Stimulated activated CD8-positive, alpha-beta memory T cell treated with anti-CD3 and anti-CD28 coated beads, Interleukin-12 subunit alpha, Interleukin-12 subunit beta, amount 100 ng/mL, for 4 hours (primary cell): Measurements from ENCODE around the gene RFX3.

Source experiments
- DNase-seq: peaks from one replicate; pipeline ENCODE4 v3.0.0-alpha.2; 2020; ENCODE audit warnings: low read depth

Gene RFX3

GRCh38 chr9:3475300-3476020, 50.3 kb downstream of the RFX3 start:
- DNase-seq = no peak

DNA sequence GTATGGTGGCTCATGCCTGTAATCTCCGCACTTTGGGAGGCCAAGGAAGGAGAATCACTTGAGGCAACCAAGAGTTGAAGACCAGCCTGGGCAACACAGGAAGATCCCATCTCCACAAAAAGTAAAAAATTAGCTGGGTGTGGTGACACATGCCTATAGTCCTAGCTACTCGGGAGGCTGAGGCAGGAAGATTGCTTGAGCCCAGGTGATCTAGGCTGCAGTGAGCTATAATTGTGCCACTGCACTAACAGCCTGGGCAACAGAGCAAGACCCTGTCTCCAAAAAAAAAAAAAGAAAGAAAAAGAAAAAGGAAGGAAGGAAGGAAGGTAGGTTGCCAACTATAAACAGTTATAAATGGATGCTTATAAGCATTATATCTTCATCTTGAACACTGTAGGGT, 51.0 kb downstream of the RFX3 start:
- DNase-seq = no peak

GRCh38 chr9:3473405-3473804, 52.4 kb downstream of the RFX3 start:
- DNase-seq = no peak

DNA sequence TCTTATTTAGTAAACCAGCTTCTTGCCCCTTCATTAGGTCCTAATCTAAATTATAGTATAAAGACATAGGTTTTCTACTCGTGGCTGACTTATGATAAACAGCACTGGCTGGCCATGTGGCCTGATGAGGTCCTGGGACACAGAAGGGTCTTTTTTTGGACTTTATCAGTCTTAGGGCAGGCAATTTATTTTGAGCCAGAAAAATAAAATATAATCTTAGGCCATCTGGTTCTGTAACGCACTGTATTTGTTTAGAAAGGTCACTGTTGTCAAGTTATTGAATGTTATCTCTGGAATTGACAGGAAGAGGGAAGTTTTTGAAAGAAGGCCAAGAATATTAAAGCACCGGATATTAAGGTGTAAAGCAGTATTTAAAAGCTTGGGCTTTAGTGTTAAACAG, 53.9 kb downstream of the RFX3 start:
- DNase-seq = no peak

GRCh38 chr9:3468421-3469205, 57.2 kb downstream of the RFX3 start:
- no peak for DNase-seq

- peak; percentile 15 for DNase-seq
Measured at GRCh38 chr9:3467593-3468219, 58.1 kb downstream of the RFX3 start.

- no peak for DNase-seq
Measured at GRCh38 chr9:3464033-3464638, 61.7 kb downstream of the RFX3 start.

GRCh38 chr9:3458806-3459475, 66.9 kb downstream of the RFX3 start:
- DNase-seq = no peak

GRCh38 chr9:3457175-3457574, 68.6 kb downstream of the RFX3 start:
- no peak for DNase-seq

- DNase-seq = no peak
Measured at GRCh38 chr9:3455717-3456116, 70.1 kb downstream of the RFX3 start.

DNA sequence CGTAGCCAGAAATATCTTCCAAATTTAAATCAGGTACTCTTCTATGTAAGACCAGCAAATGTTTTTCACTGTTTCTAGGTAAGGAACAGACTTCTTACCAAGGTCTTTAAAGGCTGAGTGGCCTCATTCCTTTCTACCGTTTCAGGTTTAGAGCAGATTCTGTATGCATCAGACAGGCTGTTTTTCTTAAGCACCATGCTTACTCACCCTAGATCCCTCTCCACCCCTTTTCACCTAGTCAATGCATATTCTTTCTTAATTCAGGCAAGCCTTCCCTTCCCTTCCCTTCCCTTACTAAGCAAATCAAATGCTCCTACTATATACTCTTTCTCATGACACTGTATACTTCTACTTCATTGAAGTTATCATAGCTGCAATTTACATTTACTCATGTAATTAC, 70.7 kb downstream of the RFX3 start:
- no peak for DNase-seq

- DNase-seq = no peak
Measured at GRCh38 chr9:3451956-3452355, 73.8 kb downstream of the RFX3 start.

GRCh38 chr9:3447788-3448187, 78.0 kb downstream of the RFX3 start:
- no peak for DNase-seq

DNA sequence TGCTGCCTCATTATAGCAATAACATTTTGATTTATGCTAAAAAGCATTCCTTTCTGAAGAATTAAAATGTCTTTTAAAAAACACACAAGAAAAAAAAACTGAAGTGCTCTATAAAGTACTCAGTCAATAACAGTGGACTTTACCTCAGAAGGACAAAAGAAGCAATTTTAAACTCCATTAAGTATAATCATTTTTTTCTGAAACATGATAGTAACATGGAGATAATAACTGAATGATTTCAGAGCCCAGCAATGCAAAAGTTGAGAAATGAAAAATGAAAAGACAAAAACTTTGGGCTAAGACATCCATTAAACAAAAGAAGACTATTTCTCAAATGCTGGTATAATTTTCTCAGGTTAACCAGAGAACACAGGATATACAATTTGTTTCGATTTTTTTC, 78.7 kb downstream of the RFX3 start:
- DNase-seq = no peak

- DNase-seq = no peak
Measured at GRCh38 chr9:3446313-3446712, 79.5 kb downstream of the RFX3 start.

DNA sequence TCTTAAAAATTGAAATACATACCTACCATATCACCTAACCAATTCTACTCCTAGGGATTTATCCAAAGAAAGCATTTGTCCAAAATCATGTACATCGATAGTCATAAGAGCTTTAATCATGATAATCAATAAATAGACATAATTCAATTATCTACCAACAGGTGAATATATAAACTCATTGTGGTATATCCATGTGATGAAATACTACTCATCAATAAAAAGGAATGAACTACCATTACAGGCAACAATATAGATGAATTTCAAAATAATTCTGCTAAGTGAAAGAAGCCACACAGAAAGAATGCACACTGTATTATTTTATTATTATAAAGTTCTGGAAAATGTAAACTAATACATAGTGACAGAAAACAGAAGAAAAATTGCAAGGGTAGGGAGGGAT, 81.8 kb downstream of the RFX3 start:
- DNase-seq = no peak

DNA sequence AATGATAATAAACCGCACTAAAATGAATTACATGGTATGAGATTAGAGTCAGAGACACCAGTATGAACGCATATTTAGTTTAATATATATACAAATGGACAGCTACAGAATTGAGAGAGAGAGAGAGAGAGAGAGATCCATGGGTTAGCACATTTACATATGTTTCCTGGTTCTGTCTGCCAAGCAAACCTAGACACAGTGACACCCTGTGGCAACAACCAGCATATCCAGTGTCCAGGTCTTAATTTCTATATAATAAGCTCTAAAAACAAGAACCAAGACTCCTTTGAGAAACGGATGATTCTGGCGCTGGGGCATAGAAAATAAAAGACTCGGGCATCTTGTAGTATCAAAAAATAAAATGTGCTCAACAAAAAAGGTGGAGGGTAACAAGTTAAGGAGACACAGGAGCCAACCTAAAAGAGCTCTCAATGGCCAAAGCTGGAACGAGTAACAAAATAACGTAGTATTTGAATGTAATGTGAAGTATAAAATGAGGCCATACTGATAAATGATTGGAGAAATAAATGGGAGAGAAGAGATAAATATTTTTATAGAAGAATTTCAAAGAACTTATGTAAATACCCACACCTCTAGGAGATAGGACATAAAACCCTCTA, 84.5 kb downstream of the RFX3 start:
- no peak for DNase-seq

- no peak for DNase-seq
Measured at GRCh38 chr9:3436629-3437420, 89.0 kb downstream of the RFX3 start.

DNA sequence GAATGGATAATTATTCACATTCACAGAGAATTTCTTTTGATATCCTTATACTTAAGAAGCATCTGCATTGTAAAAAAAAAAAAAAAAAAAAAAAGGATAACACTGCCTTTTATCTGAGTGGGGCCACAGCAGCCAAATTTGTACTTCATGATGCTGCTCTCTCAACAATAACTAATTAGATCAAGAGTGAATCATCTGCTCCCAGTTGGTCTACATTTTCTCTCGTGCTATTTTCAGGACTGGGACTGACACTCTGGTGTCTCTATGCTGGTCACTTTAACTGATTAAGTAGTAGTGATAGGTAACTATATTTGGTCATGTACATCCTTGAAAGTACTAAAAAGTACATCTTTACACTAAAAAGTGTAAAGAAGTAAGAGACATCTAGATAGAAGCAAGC, 90.1 kb downstream of the RFX3 start:
- no peak for DNase-seq

GRCh38 chr9:3434594-3434993, 91.2 kb downstream of the RFX3 start:
- no peak for DNase-seq

DNA sequence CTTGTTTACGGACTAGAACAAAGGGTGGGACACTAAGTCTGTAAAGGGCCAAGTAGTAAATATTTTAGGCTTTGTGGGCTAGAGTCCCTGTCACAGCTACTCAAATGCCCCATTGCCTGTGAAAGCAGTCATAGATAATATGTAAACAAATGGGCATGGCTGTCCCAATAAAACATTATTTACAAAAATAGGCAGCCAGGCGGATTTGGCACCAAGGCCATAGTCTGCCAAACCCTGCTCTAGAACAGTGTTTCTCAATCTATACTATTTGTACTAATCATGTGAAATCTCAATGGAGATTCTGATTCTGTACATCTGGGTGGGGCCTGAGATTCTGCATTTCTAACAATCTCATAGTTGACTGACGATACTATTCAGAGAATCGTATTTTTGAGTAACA, 92.0 kb downstream of the RFX3 start:
- no peak for DNase-seq
